ES-I3 (cell line): ENCODE results near the gene MIR17HG.
A peak's percentile ranks its signal among the peaks of the same experiment; 100 is the strongest.

Experiments used
- H3K36me3 ChIP-seq: 2 replicates; pipeline ENCODE4 v1.6.1; 2013; ENCODE audit warnings: mild to moderate bottlenecking, low read length, control low read depth, moderate library complexity; ENCODE audit not compliant: insufficient read depth
- H3K4me1 ChIP-seq: 2 replicates; pipeline ENCODE4 v1.6.1; 2013; ENCODE audit warnings: mild to moderate bottlenecking, control low read depth, low read length; ENCODE audit not compliant: insufficient read depth
- H3K9ac ChIP-seq: 2 replicates; pipeline ENCODE4 v1.6.1; 2013; ENCODE audit warnings: low read depth, mild to moderate bottlenecking, low read length, moderate library complexity
- H3K9me3 ChIP-seq: 2 replicates; pipeline ENCODE4 v1.6.1; 2013; ENCODE audit warnings: mild to moderate bottlenecking, low read length, moderate library complexity; ENCODE audit not compliant: control insufficient read depth, insufficient read depth

MIR17HG gene

DNA sequence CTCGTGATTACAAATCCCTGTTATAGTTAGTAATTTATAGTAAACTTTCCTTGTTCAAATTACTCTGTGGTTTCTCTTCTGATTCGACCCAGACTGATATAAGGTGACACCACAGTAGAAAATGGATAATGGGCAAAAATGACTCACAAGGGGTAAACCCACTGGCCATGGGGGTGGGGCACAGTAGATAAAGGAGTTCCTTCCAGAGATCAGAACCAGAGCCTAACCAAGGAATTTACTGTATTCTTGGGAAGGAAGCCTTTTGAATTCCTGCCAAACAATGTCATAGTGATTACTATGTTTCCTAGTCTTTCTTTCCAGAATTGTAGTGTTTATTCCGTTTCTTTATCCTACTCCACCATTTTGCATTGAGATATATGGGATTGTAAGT is 21.9 kb downstream of the MIR17HG start:
- H3K9me3 ChIP-seq = no peaks in the 10 kb centered on the region
- no peaks in the 10 kb centered on the region for H3K36me3 ChIP-seq
- no peaks in the 10 kb centered on the region; the same call in 1 of the 2 replicates for H3K4me1 ChIP-seq
- no peak overlapping the region for H3K9ac ChIP-seq

- no peaks in the 10 kb centered on the region; the same call in 1 of the 2 replicates for H3K4me1 ChIP-seq
Observed at GRCh38 chr13:91370501-91370900, 23.0 kb downstream of the MIR17HG start.

DNA sequence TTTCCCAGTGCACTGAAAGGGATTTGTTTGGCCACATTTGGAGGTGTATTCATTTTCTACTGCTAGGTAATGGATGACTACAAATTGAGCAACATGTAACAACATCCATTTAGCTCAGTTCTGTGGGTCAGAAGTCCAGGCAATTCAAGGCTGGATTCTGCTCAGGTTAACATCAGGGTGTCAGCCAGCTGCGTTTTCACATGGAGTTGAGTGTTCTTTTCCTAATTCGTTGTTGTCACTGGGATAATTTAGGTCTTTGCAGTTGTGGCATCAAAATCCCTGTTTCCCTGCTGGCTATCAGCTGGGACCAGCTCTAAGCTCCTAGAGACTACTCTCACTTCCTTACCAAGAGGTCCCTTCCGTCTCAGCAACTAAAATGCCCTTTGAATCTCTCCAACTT is 25.4 kb downstream of the MIR17HG start:
- Histone ChIP-seq H3K4me1 (no peaks in the 10 kb centered on the region; the same call in 1 of the 2 replicates), H3K9me3 (no peaks in the 10 kb centered on the region), H3K9ac (no peak overlapping the region), H3K36me3 (no peaks in the 10 kb centered on the region)

More at GRCh38 chr13:91370501-91370900, 23.0 kb downstream of the MIR17HG start:
- no peaks in the 10 kb centered on the region for H3K36me3 ChIP-seq
- H3K9me3 ChIP-seq = no peaks in the 10 kb centered on the region
- H3K9ac ChIP-seq = no peak overlapping the region

- H3K9me3 ChIP-seq = no peaks in the 10 kb centered on the region
- no peaks in the 10 kb centered on the region for H3K36me3 ChIP-seq
- no peak overlapping the region for H3K9ac ChIP-seq
- no peaks in the 10 kb centered on the region for H3K4me1 ChIP-seq
Observed at GRCh38 chr13:91375116-91375729, 27.7 kb downstream of the MIR17HG start.

- Histone ChIP-seq H3K9ac (no peak overlapping the region), H3K4me1 (no peaks in the 10 kb centered on the region), H3K36me3 (no peaks in the 10 kb centered on the region), H3K9me3 (no peaks in the 10 kb centered on the region)
Observed at GRCh38 chr13:91381371-91381770, 33.9 kb downstream of the MIR17HG start.

- Histone ChIP-seq H3K9ac (no peak overlapping the region), H3K36me3 (no peaks in the 10 kb centered on the region), H3K9me3 (no peaks in the 10 kb centered on the region), H3K4me1 (no peaks in the 10 kb centered on the region)
Observed at GRCh38 chr13:91383836-91384235, 36.3 kb downstream of the MIR17HG start.

- no peaks in the 10 kb centered on the region for H3K9me3 ChIP-seq
- no peak overlapping the region for H3K9ac ChIP-seq
- no peaks in the 10 kb centered on the region for H3K4me1 ChIP-seq
- H3K36me3 ChIP-seq = no peaks in the 10 kb centered on the region
Observed at GRCh38 chr13:91384896-91385295, 37.4 kb downstream of the MIR17HG start.

DNA sequence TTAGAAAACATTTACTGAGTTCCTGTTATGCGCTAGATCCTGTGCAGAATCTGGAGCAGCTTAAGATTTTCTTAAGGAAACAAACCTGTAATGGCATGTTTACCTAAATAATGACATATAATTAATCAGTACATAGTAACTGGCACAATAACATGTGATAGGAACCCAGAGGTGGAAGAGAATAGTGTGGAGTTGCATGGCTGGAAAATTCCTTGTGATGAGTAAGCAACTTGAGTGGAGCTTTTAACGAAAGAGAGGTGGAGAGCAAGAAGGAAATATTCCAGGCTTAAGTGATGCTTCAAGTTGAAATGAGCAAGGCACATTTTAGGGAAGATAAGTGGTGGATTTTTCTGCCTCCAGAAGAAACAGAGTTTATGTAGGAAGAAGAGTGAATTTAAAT is 41.7 kb downstream of the MIR17HG start:
- no peaks in the 10 kb centered on the region for H3K4me1 ChIP-seq
- H3K36me3 ChIP-seq = no peaks in the 10 kb centered on the region
- no peak overlapping the region for H3K9ac ChIP-seq
- H3K9me3 ChIP-seq = no peaks in the 10 kb centered on the region; the same call in 1 of the 2 replicates

DNA sequence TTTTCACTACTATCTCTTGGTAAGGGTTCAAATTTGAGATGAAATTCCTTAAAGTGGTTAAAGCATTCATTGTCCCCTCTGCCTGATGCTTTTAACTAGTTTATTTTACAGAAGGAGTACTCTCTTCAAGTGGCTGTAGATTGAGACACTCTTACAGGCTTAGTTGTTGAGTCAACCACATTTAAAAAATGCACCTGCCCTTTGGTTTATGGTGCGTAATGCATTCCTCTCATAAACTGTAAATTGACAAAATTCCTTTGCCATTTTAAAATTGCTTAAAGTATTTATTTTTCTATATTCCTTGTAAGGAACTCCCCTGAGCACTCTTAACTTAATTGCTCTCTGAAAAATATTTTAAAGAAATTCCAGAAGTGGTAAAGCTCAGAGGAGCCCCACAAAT is 50.1 kb downstream of the MIR17HG start:
- no peaks in the 10 kb centered on the region for H3K4me1 ChIP-seq
- no peaks in the 10 kb centered on the region for H3K9me3 ChIP-seq
- no peak overlapping the region for H3K9ac ChIP-seq
- no peaks in the 10 kb centered on the region for H3K36me3 ChIP-seq

GRCh38 chr13:91398413-91399188 is 51.1 kb downstream of the MIR17HG start, which contains the start of gene GPC5:
GPC5 (plus strand) TSS chr13:91398621.
- Histone ChIP-seq H3K4me1 (no peaks in the 10 kb centered on the region), H3K9ac (peak within 1 kb of the TSS; percentile 70; the same call in 1 of the 2 replicates), H3K9me3 (no peaks in the 10 kb centered on the region), H3K36me3 (no peaks in the 10 kb centered on the region)

- Histone ChIP-seq H3K9me3 (no peaks in the 10 kb centered on the region), H3K4me1 (no peaks in the 10 kb centered on the region), H3K36me3 (no peaks in the 10 kb centered on the region), H3K9ac (peak overlapping the region; percentile 70; the same call in 1 of the 2 replicates)
Observed at GRCh38 chr13:91399189-91400062, 51.9 kb downstream of the MIR17HG start.

DNA sequence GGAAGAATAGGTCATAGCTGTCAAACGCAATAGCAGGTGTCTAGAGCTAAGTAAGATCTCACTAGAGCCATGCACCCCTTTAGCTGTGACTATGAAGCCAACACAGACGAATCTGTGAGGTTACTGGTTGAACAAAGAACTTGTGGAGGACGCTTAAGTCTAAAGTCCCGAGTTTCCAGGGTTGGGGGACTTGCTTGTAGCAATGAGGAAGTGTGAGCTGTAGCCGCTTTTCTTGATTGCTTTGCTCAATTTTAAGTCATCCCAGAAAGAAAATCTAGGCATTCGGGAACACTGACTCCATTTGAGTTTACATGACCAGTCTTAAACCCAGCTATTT is 52.5 kb downstream of the MIR17HG start:
- H3K9me3 ChIP-seq = no peaks in the 10 kb centered on the region
- no peaks in the 10 kb centered on the region for H3K36me3 ChIP-seq
- no peak overlapping the region for H3K9ac ChIP-seq
- no peaks in the 10 kb centered on the region for H3K4me1 ChIP-seq

DNA sequence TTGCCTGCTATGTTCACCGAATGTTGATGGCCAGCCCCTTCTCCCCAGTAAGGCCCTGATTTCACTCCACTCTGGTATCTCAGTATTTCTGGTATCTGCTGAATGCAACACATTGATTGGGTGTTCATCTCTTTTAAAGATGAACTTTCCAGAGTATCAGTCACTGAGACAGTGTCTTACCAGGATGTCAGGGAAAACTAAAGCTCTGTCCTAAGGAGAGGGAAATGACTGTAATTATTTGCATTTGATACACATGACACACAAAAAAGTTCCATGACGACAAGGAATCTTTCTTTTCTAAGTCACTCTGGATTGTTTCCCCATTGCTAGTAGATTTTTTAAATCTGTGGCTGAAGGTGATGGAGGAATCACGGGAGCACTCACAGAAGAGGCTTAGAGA is 53.2 kb downstream of the MIR17HG start:
- H3K9ac ChIP-seq = no peak overlapping the region
- no peaks in the 10 kb centered on the region for H3K4me1 ChIP-seq

DNA sequence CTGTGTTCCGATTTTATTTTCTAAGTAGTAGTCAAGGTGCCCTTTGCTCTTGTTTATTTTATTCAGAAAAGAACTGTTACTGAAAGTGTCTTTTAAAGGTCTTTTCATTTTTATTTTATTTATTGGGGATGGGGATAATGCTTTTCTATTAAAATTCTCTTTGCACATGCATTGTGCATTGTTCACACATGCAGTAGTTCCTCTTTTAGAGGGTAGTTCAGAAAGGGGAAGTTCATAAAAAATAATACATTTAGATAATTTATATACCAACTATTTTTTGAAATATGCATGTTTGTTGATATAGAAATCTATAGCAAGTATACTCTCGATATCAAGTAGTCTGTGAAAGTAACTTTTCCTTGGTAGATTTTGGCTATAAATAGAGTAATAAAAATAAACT is 54.4 kb downstream of the MIR17HG start:
- H3K9me3 ChIP-seq = peaks cover 5% of the 10 kb centered on the region; the same call in 1 of the 2 replicates
- no peaks in the 10 kb centered on the region for H3K36me3 ChIP-seq
- no peaks in the 10 kb centered on the region for H3K4me1 ChIP-seq
- no peak overlapping the region for H3K9ac ChIP-seq

More for the DNA sequence above, 53.2 kb downstream of the MIR17HG start:
- no peaks in the 10 kb centered on the region for H3K9me3 ChIP-seq
- H3K36me3 ChIP-seq = no peaks in the 10 kb centered on the region
